Measurements from ENCODE around the gene P2RX1. TPM values are rescaled to one million over a fixed set of nuclear protein-coding genes. Genes with fewer than 3 reads are reported as not detected.

P2RX1 gene
- polyA plus RNA-seq, 1 experiment, result 0.02 TPM

- ChIA-PET CTCF (no interaction called here), POLR2A (no interaction called here)
- DNase-seq (ENCODE audit: low read depth), result no peak
- no peak for TF ChIP-seq CTCF (IDR thresholded peaks at IDR 0.05; ENCODE audit: insufficient read depth, low read depth, low read length)
- no peaks in the 10 kb centered on the region for H3K27me3 ChIP-seq (ENCODE audit: control insufficient read depth, insufficient read depth, low read length)
- no peaks in the 10 kb centered on the region for H3K36me3 ChIP-seq (ENCODE audit: control insufficient read depth, insufficient read depth, low read length)
- no peak overlapping the region for H3K4me3 ChIP-seq (ENCODE audit: low read depth, low read length)
Measured at GRCh38 chr17:3954976-3955672, 38.9 kb upstream of the P2RX1 start.

- no peaks in the 10 kb centered on the region for H3K27me3 ChIP-seq (ENCODE audit: control insufficient read depth, insufficient read depth, low read length)
- ChIA-PET POLR2A (no interaction called here), CTCF (no interaction called here)
- no peak overlapping the region for H3K4me3 ChIP-seq (ENCODE audit: low read depth, low read length)
- H3K36me3 ChIP-seq (ENCODE audit: control insufficient read depth, insufficient read depth, low read length), result no peaks in the 10 kb centered on the region
- TF ChIP-seq CTCF (IDR thresholded peaks at IDR 0.05; ENCODE audit: insufficient read depth, low read depth, low read length), result no peak
- DNase-seq (ENCODE audit: low read depth), result no peak
Measured at GRCh38 chr17:3954086-3954485, 37.8 kb upstream of the P2RX1 start.

DNA sequence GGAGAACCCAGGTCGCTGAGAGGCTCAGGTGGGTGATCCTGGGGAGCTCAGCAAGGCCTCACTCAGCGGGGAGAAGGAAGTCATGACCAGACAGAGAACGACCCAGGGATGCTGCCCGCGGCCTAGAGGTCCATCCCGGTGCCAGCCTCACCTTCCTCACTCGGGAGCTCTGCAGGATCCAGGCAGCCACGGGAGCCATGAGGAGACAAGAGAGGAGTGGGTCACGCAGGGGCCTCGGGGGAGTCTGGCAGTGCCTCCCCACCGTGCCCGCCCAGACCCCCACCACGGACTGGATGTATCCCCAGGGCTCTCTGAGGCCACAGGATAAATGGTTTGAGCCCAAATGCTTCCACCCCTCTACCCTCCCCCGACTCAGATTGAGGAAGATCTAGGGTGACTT is 37.3 kb upstream of the P2RX1 start:
- ChIA-PET CTCF (no interaction called here), POLR2A (no interaction called here)
- H3K27me3 ChIP-seq (ENCODE audit: control insufficient read depth, insufficient read depth, low read length), result no peaks in the 10 kb centered on the region
- H3K4me3 ChIP-seq (ENCODE audit: low read depth, low read length), result no peak overlapping the region
- TF ChIP-seq CTCF (IDR thresholded peaks at IDR 0.05; ENCODE audit: insufficient read depth, low read depth, low read length), result no peak
- no peak for DNase-seq (ENCODE audit: low read depth)
- no peaks in the 10 kb centered on the region for H3K36me3 ChIP-seq (ENCODE audit: control insufficient read depth, insufficient read depth, low read length)

DNA sequence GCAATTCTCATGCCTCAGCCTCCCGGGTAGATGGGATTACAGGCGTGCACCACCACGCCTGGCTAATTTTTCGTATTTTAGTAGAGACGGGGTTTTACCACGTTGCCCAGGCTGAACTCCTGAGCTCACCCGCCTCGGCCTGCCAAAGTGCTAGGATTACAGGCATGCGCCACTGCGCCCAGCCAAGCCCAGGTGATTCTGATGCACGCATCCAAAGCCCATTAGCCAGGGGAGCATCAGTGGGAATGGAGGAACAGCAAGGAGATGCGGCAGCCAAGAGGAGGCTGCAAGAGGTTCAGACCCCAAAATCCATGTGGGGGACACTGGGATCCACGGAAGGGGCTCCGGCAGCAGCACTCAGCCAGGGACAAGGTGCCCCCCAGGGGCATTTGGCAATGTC is 35.9 kb upstream of the P2RX1 start:
- ChIA-PET POLR2A (no interaction called here), CTCF (no interaction called here)
- Histone ChIP-seq H3K4me3 (ENCODE audit: low read depth, low read length) (no peak overlapping the region), H3K27me3 (ENCODE audit: control insufficient read depth, insufficient read depth, low read length) (no peaks in the 10 kb centered on the region), H3K36me3 (ENCODE audit: control insufficient read depth, insufficient read depth, low read length) (no peaks in the 10 kb centered on the region)
- no peak for DNase-seq (ENCODE audit: low read depth)
- TF ChIP-seq CTCF (IDR thresholded peaks at IDR 0.05; ENCODE audit: insufficient read depth, low read depth, low read length), result no peak

DNA sequence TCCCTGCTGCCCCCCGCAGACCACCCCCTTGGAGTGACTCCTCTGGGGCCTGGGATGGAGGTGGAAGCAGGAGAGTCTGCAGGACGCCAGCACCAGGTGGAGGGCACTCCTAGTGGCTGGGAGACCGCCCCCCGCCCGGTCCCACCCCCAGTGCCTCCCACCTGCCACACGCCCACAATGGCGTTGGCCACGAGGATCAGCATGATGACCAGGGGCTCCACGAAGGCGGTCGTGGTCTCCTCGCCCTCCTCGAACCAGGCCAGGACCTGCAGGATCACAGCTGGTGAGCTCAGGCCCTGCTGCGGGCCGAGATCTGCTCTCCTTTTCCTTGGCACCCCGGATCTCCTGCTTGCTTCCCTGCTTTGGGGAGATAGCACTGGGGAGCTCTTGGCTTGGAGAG is 35.2 kb upstream of the P2RX1 start:
- Histone ChIP-seq H3K27me3 (ENCODE audit: control insufficient read depth, insufficient read depth, low read length) (no peaks in the 10 kb centered on the region), H3K36me3 (ENCODE audit: control insufficient read depth, insufficient read depth, low read length) (no peaks in the 10 kb centered on the region), H3K4me3 (ENCODE audit: low read depth, low read length) (no peak overlapping the region)
- DNase-seq (ENCODE audit: low read depth), result no peak
- ChIA-PET POLR2A (no interaction called here), CTCF (no interaction called here)
- TF ChIP-seq CTCF (IDR thresholded peaks at IDR 0.05; ENCODE audit: insufficient read depth, low read depth, low read length), result no peak

All from BJ (cell line).